Measurements from ENCODE around the gene LRRC75A. TPM values are rescaled to one million over a fixed set of nuclear protein-coding genes. Genes with fewer than 3 reads are reported as not detected.
A peak's percentile ranks its signal among the peaks of the same experiment; 100 is the strongest.

The LRRC75A gene
- total and polyA plus RNA-seq, 2 donors (not counting 1 experiment from before 2014, with no cell fraction given): 0.64 to 3.1 TPM

DNA sequence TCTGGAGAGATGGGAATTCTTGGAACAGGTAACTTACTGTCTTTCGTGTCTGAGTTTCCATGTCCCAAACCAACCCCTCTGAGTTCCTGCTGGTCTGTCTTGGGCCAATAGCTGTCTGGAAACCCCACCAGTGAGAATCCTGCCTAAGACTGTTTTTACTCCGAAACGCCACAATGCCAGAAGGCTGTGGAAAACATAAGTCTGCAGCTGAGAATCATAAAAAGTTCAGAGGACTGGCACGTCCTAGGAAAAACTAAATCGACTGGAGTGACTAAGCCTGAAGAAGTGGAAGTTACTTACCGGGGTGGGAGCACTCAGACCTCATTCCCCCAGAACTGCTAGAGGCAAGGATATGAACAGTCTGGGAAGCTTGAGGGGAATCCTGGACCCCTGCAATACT is 13.3 kb downstream of the LRRC75A start:
- DNase-seq (ENCODE audit: low read depth in 2 of 2): no peak
- no peaks in the 10 kb centered on the region for H3K4me1 ChIP-seq (ENCODE audit: control insufficient read depth, extremely low read depth, insufficient read depth, low read length)
- H3K4me3 ChIP-seq (replicated peaks in 1 of 4; ENCODE audit: control extremely low read depth in 1 of 4, insufficient read depth in 1 of 4, low read depth in 3 of 4, low read length in 4 of 4): no peak overlapping the region
- H3K79me2 ChIP-seq (ENCODE audit: control insufficient read depth, insufficient read depth, low read length): no peaks in the 10 kb centered on the region
- H2AFZ ChIP-seq (ENCODE audit: low read length): no peak overlapping the region
- H3K9ac ChIP-seq (ENCODE audit: insufficient read depth, low read length): no peak overlapping the region
- H4K20me1 ChIP-seq (ENCODE audit: control insufficient read depth, extremely low read depth, insufficient read depth, low read length): no peaks in the 10 kb centered on the region
- no peak for TF ChIP-seq EZH2 (IDR thresholded peaks at IDR 0.05; ENCODE audit: low read length, missing control alignments)
- TF ChIP-seq, protein P1, sequence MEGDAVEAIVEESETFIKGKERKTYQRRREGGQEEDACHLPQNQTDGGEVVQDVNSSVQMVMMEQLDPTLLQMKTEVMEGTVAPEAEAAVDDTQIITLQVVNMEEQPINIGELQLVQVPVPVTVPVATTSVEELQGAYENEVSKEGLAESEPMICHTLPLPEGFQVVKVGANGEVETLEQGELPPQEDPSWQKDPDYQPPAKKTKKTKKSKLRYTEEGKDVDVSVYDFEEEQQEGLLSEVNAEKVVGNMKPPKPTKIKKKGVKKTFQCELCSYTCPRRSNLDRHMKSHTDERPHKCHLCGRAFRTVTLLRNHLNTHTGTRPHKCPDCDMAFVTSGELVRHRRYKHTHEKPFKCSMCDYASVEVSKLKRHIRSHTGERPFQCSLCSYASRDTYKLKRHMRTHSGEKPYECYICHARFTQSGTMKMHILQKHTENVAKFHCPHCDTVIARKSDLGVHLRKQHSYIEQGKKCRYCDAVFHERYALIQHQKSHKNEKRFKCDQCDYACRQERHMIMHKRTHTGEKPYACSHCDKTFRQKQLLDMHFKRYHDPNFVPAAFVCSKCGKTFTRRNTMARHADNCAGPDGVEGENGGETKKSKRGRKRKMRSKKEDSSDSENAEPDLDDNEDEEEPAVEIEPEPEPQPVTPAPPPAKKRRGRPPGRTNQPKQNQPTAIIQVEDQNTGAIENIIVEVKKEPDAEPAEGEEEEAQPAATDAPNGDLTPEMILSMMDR (conservative IDR thresholded peaks at IDR 0.05 in 1 of 2, IDR thresholded peaks at IDR 0.05 in 1 of 2; ENCODE audit: low read depth in 1 of 2, low read length in 2 of 2): no peak
- H3K27me3 ChIP-seq (ENCODE audit: control insufficient read depth, insufficient read depth, low read length): no peaks in the 10 kb centered on the region
- no peak overlapping the region for H3K4me2 ChIP-seq (ENCODE audit: extremely low read depth, insufficient read depth, low read length)
- H3K36me3 ChIP-seq (ENCODE audit: control insufficient read depth, insufficient read depth, low read length): no peaks in the 10 kb centered on the region
- no peaks in the 10 kb centered on the region for H3K9me3 ChIP-seq (ENCODE audit: control insufficient read depth, insufficient read depth, low read depth, low read length)
- H3K27ac ChIP-seq (ENCODE audit: insufficient read depth, low read length): no peak overlapping the region

DNA sequence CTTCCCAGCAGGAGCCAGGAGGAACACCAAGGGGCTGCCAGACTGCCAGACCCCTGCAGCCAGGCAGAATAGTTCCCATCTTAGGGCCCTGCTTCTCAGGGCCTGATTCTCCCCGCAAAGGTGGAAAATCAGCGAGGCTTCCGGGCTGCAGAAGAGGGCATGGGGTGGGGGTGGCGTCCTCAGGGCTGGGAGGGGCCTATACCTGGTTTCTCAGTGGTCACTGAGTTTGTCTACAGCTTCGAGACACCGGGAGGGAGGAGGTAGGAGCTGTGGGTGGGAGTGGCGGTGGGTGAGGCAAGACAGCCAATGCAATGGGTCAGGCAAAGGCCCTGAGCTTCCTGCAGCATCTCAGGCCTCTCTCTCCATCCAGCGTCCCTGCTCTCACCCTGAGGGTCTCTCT is 14.3 kb downstream of the LRRC75A start:
- no peaks in the 10 kb centered on the region for H4K20me1 ChIP-seq (ENCODE audit: control insufficient read depth, extremely low read depth, insufficient read depth, low read length)
- no peaks in the 10 kb centered on the region for H3K9me3 ChIP-seq (ENCODE audit: control insufficient read depth, insufficient read depth, low read depth, low read length)
- TF ChIP-seq EZH2 (IDR thresholded peaks at IDR 0.05; ENCODE audit: low read length, missing control alignments): no peak
- TF ChIP-seq, protein P1 (conservative IDR thresholded peaks at IDR 0.05 in 1 of 2, IDR thresholded peaks at IDR 0.05 in 1 of 2; ENCODE audit: low read depth in 1 of 2, low read length in 2 of 2): no peak
- H3K36me3 ChIP-seq (ENCODE audit: control insufficient read depth, insufficient read depth, low read length): no peaks in the 10 kb centered on the region
- H3K4me1 ChIP-seq (ENCODE audit: control insufficient read depth, extremely low read depth, insufficient read depth, low read length): no peaks in the 10 kb centered on the region
- peak overlapping the region; percentile 37 for H3K27ac ChIP-seq (ENCODE audit: insufficient read depth, low read length)
- no peak for DNase-seq (ENCODE audit: low read depth in 2 of 2)
- H3K79me2 ChIP-seq (ENCODE audit: control insufficient read depth, insufficient read depth, low read length): no peaks in the 10 kb centered on the region
- peak overlapping the region; percentile 29 for H3K4me2 ChIP-seq (ENCODE audit: extremely low read depth, insufficient read depth, low read length)
- H2AFZ ChIP-seq (ENCODE audit: low read length): no peak overlapping the region
- no peak overlapping the region for H3K4me3 ChIP-seq (replicated peaks in 1 of 4; ENCODE audit: control extremely low read depth in 1 of 4, insufficient read depth in 1 of 4, low read depth in 3 of 4, low read length in 4 of 4)
- no peak overlapping the region for H3K9ac ChIP-seq (ENCODE audit: insufficient read depth, low read length)
- H3K27me3 ChIP-seq (ENCODE audit: control insufficient read depth, insufficient read depth, low read length): no peaks in the 10 kb centered on the region

DNA sequence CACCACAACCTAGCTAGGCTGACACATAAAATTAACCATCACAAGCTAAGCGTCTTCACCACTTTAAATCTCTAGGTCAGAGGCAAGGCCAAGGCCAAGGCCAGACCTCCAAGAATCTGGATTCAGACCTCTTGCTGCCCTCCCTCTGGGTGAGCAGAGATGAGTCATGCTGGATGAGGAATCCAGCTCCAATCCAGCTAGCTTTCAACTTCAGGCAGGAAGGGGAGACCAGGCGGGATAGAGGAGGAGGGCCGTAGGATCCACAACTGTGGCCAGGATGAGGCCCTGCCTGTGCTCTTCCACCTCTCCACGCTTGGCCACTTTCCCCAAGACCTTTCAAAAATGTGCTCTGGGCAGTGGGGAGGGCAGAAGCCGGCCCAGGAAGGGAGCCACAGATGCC is 14.7 kb downstream of the LRRC75A start:
- peak overlapping the region; percentile 29 for H3K4me2 ChIP-seq (ENCODE audit: extremely low read depth, insufficient read depth, low read length)
- peak; percentile 89 for DNase-seq (ENCODE audit: low read depth in 2 of 2)
- no peaks in the 10 kb centered on the region for H3K36me3 ChIP-seq (ENCODE audit: control insufficient read depth, insufficient read depth, low read length)
- TF ChIP-seq, protein P1 (conservative IDR thresholded peaks at IDR 0.05 in 1 of 2, IDR thresholded peaks at IDR 0.05 in 1 of 2; ENCODE audit: low read depth in 1 of 2, low read length in 2 of 2): no peak
- TF ChIP-seq EZH2 (IDR thresholded peaks at IDR 0.05; ENCODE audit: low read length, missing control alignments): no peak
- H3K4me3 ChIP-seq (replicated peaks in 1 of 4; ENCODE audit: control extremely low read depth in 1 of 4, insufficient read depth in 1 of 4, low read depth in 3 of 4, low read length in 4 of 4): no peak overlapping the region
- no peaks in the 10 kb centered on the region for H4K20me1 ChIP-seq (ENCODE audit: control insufficient read depth, extremely low read depth, insufficient read depth, low read length)
- H3K79me2 ChIP-seq (ENCODE audit: control insufficient read depth, insufficient read depth, low read length): no peaks in the 10 kb centered on the region
- H3K9me3 ChIP-seq (ENCODE audit: control insufficient read depth, insufficient read depth, low read depth, low read length): no peaks in the 10 kb centered on the region
- H3K27me3 ChIP-seq (ENCODE audit: control insufficient read depth, insufficient read depth, low read length): no peaks in the 10 kb centered on the region
- no peak overlapping the region for H2AFZ ChIP-seq (ENCODE audit: low read length)
- peak overlapping the region; percentile 37 for H3K27ac ChIP-seq (ENCODE audit: insufficient read depth, low read length)
- H3K4me1 ChIP-seq (ENCODE audit: control insufficient read depth, extremely low read depth, insufficient read depth, low read length): no peaks in the 10 kb centered on the region
- no peak overlapping the region for H3K9ac ChIP-seq (ENCODE audit: insufficient read depth, low read length)
